ENCODE measurements around the gene PRPF38B. TPM values are rescaled to one million over a fixed set of nuclear protein-coding genes. Genes with fewer than 3 reads are reported as not detected.
"Not testable (repeated sequence)": the region's sequence is repeated elsewhere in the genome, so short reads cannot be mapped to it uniquely, and the experiment has no call there.

PRPF38B gene
- total RNA-seq, 1 donor from 2014 or later: 52.2 TPM

DNA sequence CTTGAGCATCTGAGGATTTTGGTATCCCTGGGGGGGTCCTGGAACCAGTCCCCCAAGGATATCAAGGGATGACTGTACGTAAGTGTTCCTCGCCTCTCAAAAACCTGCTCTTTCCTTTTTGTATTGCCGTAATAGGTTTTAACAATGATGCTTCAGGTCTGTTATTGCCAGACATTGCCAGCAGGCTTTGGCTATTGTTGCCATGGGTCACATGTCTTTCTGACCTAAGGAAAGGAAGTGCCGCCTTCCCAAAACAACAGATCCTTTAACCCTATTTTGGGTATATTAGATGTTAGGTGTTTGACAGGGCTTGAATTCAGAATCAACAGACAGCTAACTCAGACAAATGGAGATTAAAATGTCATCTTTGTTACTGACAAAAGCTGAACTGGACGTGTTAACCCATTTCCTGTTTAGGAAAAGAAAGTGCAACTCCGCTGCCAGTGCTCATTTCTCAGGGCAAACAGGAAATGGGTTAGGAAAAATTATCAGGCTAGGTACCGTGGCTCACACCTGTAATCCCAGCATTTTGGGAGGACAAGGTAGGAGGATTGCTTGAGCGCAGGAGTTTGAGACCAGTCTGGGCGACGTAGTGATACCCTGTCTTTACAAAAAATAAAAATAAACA is 12.4 kb upstream of the PRPF38B start:
- no peaks in the 10 kb centered on the region for H3K4me1 Mint-ChIP-seq (ENCODE audit: low read depth, unreplicated experiment)
- peaks cover 3% of the 10 kb centered on the region for H3K36me3 Mint-ChIP-seq (ENCODE audit: unreplicated experiment)
- H3K9me3 Mint-ChIP-seq (ENCODE audit: unreplicated experiment): peaks cover 3% of the 10 kb centered on the region
- no peak for DNase-seq
- H3K27me3 Mint-ChIP-seq (ENCODE audit: unreplicated experiment): no peaks in the 10 kb centered on the region
- H3K27ac Mint-ChIP-seq (ENCODE audit: unreplicated experiment): no peak overlapping the region
- TF ChIP-seq, protein P1, sequence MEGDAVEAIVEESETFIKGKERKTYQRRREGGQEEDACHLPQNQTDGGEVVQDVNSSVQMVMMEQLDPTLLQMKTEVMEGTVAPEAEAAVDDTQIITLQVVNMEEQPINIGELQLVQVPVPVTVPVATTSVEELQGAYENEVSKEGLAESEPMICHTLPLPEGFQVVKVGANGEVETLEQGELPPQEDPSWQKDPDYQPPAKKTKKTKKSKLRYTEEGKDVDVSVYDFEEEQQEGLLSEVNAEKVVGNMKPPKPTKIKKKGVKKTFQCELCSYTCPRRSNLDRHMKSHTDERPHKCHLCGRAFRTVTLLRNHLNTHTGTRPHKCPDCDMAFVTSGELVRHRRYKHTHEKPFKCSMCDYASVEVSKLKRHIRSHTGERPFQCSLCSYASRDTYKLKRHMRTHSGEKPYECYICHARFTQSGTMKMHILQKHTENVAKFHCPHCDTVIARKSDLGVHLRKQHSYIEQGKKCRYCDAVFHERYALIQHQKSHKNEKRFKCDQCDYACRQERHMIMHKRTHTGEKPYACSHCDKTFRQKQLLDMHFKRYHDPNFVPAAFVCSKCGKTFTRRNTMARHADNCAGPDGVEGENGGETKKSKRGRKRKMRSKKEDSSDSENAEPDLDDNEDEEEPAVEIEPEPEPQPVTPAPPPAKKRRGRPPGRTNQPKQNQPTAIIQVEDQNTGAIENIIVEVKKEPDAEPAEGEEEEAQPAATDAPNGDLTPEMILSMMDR (IDR thresholded peaks at IDR 0.05; ENCODE audit: partially characterized antibody, unreplicated experiment): no peak
- H3K4me3 Mint-ChIP-seq (ENCODE audit: unreplicated experiment): no peak overlapping the region

DNA sequence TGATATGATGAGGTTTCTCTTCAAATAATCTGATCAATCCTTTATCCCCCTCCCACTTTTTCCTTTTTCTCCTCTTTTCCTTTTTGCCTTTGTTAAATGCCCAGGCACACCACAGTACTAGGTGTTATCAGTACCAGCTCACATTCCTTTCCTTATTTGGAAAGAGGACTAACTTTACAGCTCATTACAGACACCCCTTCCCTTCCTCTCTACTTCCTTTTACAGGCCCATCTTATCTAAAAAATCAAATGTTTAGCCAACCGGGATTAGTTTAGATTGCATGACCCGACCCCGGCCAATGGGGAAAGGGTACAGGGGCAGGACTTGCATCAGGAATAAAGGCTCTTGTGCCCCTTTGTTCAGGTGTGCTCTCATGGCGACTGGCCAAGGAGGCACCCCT is 10.4 kb upstream of the PRPF38B start:
- H3K36me3 Mint-ChIP-seq (ENCODE audit: unreplicated experiment); H3K4me3 Mint-ChIP-seq (ENCODE audit: unreplicated experiment); H3K9me3 Mint-ChIP-seq (ENCODE audit: unreplicated experiment); H3K27me3 Mint-ChIP-seq (ENCODE audit: unreplicated experiment); DNase-seq; H3K4me1 Mint-ChIP-seq (ENCODE audit: low read depth, unreplicated experiment); H3K27ac Mint-ChIP-seq (ENCODE audit: unreplicated experiment): not testable (repeated sequence)

DNA sequence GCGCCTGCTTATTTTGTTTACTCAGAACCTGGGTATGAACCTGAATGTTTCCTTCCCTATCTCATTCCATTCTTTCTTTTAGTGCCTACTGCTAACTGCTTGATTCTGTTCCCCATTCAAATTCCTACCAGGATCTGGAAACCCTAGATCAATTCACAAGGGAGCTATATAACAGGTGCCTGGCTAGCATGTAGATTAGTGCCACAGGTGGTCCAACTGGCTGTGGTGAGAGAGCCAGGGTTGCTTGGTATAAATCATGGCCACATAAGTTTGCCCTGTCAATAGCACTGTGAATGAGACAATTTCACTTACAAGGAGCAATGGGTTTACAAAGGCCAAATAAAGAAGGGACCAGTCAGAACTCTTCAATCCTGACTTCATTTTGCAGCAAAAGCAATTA is 6.6 kb upstream of the PRPF38B start:
- no peak for DNase-seq
- no peaks in the 10 kb centered on the region for H3K36me3 Mint-ChIP-seq (ENCODE audit: unreplicated experiment)
- no peaks in the 10 kb centered on the region for H3K4me1 Mint-ChIP-seq (ENCODE audit: low read depth, unreplicated experiment)
- no peaks in the 10 kb centered on the region for H3K9me3 Mint-ChIP-seq (ENCODE audit: unreplicated experiment)
- no peak overlapping the region for H3K4me3 Mint-ChIP-seq (ENCODE audit: unreplicated experiment)
- no peak overlapping the region for H3K27ac Mint-ChIP-seq (ENCODE audit: unreplicated experiment)
- TF ChIP-seq, protein P1 (IDR thresholded peaks at IDR 0.05; ENCODE audit: partially characterized antibody, unreplicated experiment): no peak
- H3K27me3 Mint-ChIP-seq (ENCODE audit: unreplicated experiment): no peaks in the 10 kb centered on the region

DNA sequence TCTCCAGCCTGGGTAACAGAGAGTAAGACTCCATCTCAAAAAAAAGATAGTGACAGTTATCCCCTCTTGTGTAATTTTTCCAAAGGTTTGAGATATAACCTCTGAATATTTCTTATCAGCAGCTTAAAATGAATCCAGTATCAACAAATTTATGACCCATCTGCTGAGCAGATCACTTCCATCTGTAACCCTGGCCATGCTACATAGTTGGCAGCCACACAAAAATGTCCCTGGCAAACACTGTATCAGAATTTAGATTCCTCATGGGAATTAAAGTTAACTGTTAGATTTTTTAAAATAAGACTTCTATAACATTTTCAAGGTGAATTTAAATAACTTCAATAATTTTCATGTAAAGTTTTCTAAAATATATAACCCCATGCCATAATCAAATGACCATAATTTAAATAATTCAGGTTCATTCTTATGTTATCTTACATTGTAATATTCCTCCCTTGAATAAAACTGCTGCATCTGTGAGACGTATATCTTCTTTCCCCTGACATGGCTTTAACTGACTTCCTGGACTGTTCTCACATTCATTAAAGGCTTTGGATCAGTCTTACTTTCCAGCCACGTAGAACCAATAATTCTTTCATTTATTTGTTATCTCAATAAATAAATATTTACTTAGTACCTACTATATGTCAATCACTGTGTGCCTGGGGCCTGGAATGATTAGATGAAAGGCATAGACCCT is 5.3 kb upstream of the PRPF38B start:
- peaks cover under 1% of the 10 kb centered on the region for H3K9me3 Mint-ChIP-seq (ENCODE audit: unreplicated experiment)
- H3K4me3 Mint-ChIP-seq (ENCODE audit: unreplicated experiment): no peak overlapping the region
- H3K27ac Mint-ChIP-seq (ENCODE audit: unreplicated experiment): no peak overlapping the region
- TF ChIP-seq, protein P1 (IDR thresholded peaks at IDR 0.05; ENCODE audit: partially characterized antibody, unreplicated experiment): no peak
- H3K36me3 Mint-ChIP-seq (ENCODE audit: unreplicated experiment): no peaks in the 10 kb centered on the region
- H3K4me1 Mint-ChIP-seq (ENCODE audit: low read depth, unreplicated experiment): peaks cover 3% of the 10 kb centered on the region
- peaks cover 3% of the 10 kb centered on the region for H3K27me3 Mint-ChIP-seq (ENCODE audit: unreplicated experiment)
- DNase-seq: no peak

DNA sequence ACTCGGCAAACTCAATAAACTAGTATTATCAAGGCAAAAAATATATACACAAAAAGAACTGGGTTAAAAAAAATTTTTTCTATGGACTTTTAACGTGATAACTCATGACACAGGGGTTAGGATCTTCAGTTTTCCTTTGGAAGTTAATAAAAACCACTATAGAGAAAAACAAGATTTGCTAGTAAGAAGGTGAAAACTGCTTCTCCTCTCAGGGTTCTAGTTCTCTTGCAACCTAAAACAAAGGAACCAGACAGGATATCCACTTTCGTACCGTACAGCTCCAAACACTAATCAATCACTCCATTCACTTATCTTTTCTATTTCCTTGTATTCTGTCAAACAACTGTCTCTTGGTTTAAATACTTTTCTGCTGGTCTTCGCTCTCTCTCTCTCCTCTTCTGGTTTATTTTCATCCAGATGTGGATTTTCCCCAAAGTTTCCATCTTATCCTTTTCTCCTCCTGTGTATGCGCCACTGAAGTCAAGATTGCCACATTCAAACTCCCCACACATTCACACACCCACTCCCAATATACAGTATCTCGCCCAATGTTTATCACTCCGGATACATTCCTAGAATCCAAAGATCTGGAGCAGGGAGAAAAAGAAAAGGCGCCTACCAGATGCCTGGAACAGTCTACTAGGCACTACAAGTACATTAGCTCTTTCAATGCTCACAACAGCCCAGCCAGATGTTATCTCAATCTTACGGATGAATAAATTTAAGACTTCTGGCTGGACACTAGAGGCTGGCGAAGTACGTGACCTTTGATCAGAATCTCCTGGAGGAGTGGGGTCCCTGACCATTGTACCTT is 775 bp upstream of the PRPF38B start:
- Mint-ChIP-seq H3K36me3 (ENCODE audit: unreplicated experiment) (no peaks in the 10 kb centered on the region), H3K4me3 (ENCODE audit: unreplicated experiment) (peak overlapping the region; percentile 99), H3K9me3 (ENCODE audit: unreplicated experiment) (peaks cover 9% of the 10 kb centered on the region), H3K4me1 (ENCODE audit: low read depth, unreplicated experiment) (peaks cover 3% of the 10 kb centered on the region), H3K27ac (ENCODE audit: unreplicated experiment) (peak overlapping the region; percentile 97), H3K27me3 (ENCODE audit: unreplicated experiment) (peaks cover 19% of the 10 kb centered on the region)
- DNase-seq: no peak
- TF ChIP-seq, protein P1 (IDR thresholded peaks at IDR 0.05; ENCODE audit: partially characterized antibody, unreplicated experiment): no peak
